Fibroblast of skin of right quadriceps (primary cell): ENCODE data around the gene PHC3.
"Not testable (repeated sequence)": the region's sequence is repeated elsewhere in the genome, so short reads cannot be mapped to it uniquely, and the experiment has no call there.

Source experiments
- DNase-seq: peaks from one replicate; pipeline ENCODE4 v3.0.0-alpha.2; 2013

The PHC3 gene, protein sequence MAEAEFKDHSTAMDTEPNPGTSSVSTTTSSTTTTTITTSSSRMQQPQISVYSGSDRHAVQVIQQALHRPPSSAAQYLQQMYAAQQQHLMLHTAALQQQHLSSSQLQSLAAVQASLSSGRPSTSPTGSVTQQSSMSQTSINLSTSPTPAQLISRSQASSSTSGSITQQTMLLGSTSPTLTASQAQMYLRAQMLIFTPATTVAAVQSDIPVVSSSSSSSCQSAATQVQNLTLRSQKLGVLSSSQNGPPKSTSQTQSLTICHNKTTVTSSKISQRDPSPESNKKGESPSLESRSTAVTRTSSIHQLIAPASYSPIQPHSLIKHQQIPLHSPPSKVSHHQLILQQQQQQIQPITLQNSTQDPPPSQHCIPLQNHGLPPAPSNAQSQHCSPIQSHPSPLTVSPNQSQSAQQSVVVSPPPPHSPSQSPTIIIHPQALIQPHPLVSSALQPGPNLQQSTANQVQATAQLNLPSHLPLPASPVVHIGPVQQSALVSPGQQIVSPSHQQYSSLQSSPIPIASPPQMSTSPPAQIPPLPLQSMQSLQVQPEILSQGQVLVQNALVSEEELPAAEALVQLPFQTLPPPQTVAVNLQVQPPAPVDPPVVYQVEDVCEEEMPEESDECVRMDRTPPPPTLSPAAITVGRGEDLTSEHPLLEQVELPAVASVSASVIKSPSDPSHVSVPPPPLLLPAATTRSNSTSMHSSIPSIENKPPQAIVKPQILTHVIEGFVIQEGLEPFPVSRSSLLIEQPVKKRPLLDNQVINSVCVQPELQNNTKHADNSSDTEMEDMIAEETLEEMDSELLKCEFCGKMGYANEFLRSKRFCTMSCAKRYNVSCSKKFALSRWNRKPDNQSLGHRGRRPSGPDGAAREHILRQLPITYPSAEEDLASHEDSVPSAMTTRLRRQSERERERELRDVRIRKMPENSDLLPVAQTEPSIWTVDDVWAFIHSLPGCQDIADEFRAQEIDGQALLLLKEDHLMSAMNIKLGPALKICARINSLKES

DNA sequence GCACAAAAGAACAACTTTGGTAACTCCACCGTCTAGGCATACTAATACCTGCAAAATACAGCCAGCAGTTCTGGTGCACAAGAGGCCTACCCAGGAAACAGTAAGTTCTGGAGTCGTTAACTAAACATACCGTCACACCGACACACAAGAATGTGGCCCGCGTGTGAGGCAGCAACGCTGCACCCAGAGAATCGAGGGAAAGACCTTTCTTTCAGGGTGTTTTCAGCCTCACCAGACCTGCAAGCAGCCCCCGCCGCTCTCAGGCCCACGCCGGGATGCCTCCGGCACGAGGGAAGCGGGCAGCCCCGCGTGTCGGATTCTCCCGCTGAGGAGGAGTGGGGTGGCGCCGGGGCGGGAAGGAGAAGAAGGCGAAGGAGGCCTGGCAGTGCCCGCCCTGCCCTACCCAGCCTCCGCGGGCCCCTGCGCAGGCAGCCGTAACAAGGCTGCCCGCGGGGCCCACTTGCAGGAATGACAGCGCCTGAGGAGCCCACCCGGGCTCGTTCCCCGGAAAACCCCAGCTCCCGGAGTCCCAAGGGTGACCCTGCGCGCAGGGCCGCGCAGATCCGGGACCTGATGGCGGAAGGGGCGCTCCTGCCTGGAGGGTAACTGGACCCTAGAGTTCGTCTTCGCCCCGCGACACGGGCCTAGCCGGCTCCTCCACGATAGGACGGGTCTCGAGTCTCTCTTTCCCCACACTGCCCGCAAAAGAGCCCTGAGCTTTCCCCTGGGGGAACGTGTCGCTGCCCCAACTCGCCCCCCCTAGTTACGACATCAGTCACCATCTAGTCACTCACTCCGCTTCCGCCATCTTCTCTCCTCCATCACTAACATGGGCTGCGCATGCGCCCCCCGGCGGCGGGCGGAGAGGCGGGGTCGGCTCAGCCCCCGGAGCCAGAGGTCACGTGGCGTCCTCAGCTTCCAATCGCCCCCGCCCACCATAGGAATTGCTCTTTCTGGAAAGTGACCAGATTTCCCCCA, at the start of gene PHC3:
TSS of gene PHC3 (minus strand) at position 826 of the 978 bp plus-strand sequence. CDS start at position 808, 18 bp downstream.
- DNase-seq, result peak; percentile 92

DNA sequence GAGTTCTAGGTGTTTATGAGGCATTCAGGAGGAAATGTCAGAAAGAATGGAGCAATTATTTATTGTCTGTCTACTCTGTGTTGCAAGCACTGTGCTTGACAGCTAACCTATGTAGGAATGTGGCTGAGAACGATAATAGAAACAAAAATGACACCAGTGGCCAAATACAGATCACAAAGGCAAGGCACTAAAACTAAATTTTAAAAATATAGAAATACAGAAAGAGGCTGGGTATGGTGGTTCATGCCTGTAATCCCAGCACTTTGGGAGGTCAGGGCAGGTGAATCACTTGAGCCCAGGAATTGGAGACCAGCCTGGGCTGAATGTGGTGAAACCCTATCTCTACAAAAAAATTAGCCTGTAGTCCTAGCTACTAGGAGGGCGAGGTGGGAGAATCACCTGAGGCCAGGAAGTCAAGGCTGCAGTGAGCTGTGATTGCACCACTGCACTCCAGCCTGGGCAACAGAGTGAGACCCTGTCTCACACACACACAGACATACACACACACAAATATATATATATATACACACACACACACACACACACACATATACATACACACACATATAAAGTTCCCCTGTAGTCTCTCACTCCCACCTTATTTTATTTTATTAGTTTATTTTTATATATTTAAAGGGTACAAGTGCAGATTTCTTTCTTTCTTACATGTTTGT, 46.7 kb upstream of the PHC3 start:
- DNase-seq, result peak; percentile 48

DNA sequence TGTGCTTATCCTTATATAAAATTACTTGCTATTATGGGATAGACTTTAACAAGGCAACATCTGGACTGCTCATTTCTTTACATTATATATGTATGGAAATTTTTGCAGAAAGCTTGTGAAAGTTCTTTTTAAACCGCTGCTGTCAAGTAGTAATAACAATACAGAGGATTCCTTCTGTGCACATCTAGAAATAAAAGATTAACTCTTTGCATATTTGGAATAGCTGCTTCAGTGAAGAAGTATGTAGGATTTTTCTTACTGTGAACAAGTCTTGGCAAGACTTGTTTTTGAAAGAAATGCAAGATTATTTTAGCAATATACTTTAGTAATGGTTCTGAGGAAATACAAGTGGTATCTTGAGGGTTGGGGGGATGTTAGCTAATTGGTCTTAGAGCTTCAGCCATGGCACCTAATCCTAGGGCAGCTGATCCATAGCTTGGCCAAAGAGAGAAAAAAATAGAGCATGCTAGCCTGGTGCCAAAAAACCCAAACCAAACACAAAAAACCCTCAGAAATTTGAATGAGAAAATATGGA, 45.0 kb upstream of the PHC3 start:
- peak; percentile 44 for DNase-seq

DNA sequence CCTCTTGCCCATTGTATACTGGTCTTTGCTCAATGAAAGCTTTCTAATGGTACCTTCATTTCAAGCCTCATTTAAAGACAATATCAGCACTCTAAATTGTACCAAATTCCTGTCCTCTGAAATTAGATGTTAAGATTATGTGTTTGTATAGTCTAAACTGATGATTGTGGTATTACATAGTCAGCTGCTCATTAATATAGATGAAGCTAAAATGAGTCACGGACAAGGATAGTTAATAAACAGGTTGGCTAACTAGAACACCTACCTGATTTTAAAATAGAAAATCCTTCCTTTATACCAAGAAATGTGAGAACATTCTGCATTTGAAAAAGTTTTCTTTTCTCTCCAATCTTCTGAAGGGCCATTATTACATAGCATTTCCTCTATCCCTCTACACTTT, 43.6 kb upstream of the PHC3 start:
- no peak for DNase-seq

DNA sequence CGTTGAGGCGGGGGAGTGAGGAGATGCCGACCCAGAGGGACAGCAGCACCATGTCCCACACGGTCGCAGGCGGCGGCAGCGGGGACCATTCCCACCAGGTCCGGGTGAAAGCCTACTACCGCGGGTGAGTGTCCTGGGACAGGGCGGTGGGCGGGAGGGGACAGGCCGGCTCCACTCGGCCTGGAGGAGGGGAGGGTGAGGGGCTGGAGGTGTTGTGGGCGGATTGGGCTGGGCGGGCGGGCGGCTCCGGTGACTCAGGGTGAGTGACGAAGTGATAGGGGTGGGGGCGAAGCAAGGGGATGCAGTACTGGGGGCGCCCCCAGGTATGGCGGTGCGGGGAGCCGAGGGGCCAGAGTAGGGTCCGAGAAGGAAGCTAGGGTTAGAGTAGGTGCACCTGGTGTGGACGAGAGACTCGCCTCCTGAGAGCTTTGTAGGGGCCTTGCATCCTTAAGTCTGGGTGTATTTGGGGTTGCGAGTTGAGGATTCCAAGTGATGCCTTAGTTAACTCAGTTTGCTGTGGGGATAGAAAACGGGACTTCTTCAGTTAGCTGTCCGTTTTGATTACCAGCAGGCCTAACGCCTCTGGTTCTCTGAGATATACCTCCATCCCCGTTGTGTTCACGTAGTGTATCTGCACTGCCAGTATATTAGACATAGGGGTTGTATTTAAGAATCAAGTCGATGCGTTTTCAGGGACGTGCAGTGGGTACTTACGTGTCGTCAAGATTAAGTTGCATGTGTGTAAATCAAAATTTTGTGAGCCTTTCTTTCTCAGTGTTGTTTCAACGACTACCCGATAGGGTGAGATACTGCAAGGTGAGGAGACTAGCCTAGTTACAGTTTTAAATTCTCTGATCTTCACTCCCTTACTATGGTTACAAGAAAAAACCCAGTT, 41.4 kb upstream of the PHC3 start:
- DNase-seq, result peak; percentile 27

DNA sequence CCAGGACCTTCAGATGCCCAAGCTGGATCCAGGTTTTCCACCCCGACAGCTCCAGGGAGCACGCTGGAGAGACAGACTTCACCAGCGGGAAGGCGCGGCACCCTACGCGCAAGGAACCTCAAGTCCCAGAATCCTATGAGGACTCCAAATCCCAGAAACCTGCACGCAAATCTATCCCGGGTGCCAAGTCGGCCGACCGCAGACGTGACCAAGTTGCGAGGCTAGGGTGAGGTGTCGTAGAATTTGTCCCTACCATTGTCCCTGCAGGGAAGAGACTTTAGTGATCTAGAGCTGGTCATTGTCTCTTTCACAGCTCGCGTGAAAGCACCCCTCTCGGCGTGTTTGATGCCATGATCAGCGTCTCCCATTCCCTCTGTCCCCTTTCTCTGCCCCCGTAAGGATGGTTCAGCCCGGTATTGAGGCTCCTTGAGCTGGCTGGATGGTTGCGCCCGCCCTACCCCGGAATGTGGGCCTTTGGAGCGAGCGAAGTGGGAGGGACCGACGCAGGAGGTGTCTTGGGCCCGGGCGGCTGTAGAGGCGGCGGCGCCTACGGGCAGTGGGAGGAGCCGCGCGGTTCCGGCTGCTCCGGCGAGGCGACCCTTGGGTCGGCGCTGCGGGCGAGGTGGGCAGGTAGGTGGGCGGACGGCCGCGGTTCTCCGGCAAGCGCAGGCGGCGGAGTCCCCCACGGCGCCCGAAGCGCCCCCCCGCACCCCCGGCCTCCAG, 40.6 kb upstream of the PHC3 start, which contains the start of gene PRKCI:
TSS of gene PRKCI (plus strand) at position 501 of the 723 bp plus-strand sequence. CDS start 246 bp downstream, outside the sequence.
- peak; percentile 98 for DNase-seq

DNA sequence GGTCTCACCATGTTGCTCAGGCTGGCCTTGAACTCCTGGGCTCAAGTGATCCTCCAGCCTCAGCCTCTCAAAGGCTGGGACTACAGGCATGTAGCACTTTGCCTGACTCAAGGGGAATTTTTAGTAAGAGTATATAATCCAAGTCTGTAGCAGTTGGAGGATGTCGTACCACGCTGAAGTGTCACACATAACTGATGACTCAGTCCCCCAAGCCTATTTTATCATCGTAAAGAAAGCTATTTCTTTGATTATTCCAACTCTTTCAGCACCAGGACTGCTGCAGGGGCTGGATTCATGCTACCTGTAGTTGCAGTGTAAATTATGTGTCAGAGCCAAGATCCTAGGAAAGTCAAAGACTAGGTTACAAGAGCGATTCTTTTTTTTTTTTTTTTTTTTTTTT, 39.3 kb upstream of the PHC3 start:
- peak; percentile 40 for DNase-seq

DNA sequence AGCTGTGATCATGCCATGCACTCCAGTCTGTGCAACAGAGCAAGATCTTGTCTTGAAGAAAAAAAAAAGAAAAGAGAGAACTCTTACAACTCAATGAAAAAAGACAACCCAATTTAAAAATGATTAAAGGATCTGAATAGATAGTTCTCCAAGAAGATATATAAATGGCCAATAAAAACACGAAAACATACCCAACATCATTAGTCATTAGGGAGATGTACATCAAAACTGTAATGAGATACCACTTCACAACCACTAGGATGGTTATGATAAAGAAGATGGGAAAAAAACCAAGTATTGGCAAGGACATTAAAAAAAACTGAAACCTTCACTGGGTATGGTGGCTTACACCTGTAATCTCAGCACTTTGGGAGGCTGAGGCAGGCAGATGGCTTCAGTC, 38.3 kb upstream of the PHC3 start:
- DNase-seq, result no peak

DNA sequence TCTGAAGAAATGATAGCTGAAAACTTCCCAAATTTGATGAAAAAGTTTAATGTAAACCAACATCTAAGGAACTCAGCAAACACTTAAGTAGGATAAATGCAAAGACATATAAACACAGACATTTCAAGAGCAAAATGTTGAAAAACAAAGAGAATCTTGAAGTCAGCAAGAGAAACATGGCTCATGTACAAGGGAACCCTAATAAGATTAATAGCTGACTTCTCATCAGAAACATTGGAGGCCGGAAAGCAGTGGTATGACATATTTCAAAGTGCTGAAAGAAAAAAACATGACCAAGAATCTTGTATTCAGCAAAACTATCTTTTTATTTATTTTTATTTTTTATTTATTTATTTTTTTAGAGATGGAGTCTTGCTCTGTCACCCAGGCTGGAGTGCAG, 30.1 kb upstream of the PHC3 start:
- DNase-seq, result no peak

DNA sequence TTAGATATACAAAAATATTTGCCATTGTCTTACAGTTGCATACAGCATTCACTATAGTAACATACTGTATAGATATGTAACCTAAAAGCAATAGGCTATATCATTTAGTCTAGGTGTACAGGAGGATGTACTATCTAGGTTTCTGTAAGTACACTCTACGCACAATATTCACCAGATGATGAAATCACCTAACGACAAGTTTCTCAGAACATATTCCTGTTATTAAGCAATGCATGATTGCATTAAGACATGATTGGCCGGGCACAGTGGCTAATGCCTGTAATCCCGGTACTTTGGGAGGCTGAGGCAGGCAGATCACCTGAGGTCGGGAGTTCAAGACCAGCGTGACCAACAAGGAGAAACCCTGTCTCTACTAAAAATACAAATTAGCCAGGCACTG, 26.2 kb upstream of the PHC3 start:
- DNase-seq, result no peak

DNA sequence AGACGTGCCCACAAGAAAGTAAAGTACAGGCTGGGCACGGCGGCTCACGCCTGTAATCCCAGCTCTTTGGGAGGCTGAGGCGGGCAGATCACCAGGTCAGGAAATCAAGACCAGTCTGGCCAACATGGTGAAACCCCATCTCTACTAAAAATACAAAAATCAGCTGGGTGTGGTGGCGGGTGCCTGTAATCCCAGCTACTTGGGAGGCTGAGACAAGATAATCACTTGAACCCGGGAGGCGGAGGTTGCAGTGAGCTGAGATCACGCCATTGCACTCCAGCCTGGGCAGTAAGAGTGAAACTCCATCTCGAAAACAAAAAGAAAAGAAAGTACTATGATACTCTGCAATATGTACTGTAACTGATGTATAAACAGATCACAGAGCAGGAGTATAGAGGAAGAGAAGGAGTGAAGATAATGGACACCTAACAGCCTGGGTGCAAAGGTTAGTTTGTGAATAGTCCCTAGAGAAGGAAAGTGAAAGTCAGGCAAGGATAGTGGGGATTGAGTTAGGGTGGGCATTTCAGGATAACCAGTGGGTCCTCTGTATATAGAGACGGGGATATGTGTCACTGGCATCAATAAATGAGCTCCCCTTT, 24.7 kb upstream of the PHC3 start:
- not testable (repeated sequence) for DNase-seq

DNA sequence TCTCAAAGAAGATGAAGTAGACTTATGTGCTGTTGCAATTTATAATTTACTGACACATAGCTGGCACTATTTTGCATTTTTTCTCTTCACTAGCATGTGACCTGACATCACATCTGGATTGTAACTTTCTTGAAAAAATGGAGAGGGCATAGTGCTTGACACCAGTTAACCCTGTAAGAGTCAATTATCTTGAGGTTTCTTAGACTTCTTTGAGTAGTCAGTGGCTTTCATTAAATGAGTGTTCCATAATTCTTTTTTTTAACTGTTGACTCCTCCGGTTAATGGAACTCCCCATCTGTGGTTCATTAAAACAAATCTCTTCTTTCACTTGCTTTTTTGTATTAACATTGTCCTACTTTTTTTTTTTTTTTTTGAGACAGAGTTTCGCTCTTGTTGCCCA, 23.8 kb upstream of the PHC3 start:
- peak; percentile 21 for DNase-seq

DNA sequence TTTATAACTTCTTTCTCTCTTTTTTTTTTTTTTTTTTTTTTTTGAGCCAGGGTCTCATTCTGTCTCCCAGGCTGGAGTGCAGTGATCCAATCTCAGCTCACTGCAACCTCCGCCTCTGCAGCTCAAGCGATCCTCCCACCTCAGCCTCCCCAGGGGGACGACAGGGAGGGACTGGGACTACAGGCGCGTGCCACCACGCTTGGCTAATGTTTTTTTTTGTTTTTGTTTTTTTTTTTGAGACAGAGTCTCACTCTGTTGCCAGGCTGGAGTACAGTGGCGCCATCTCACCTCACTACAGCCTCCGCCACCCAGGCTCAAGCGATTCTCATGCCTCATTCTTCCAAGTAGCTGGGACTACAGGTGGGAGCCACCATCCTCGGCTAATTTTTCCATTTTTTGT, 23.0 kb upstream of the PHC3 start:
- DNase-seq, result no peak

DNA sequence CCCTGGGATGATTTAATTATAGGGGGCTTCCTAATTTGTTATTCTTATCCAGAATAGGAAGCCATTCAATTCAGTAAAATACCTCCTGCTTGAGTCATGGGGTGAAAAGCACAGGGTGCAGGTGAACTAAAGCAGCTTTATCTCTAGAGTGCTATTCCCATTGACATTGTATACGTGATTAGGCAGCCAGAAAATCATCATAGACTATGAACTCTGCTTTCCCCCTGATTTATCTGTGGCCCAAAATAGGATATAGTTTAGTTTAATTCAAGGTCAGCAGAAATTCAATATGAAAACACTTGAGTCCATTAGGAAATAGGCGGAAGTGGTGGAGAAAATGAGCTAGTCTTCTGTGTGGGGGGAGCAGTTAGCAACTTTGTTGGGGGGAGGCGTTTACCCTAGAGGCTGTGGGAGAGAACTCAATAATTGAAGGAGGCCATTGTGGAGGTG, 22.5 kb upstream of the PHC3 start:
- DNase-seq, result no peak

DNA sequence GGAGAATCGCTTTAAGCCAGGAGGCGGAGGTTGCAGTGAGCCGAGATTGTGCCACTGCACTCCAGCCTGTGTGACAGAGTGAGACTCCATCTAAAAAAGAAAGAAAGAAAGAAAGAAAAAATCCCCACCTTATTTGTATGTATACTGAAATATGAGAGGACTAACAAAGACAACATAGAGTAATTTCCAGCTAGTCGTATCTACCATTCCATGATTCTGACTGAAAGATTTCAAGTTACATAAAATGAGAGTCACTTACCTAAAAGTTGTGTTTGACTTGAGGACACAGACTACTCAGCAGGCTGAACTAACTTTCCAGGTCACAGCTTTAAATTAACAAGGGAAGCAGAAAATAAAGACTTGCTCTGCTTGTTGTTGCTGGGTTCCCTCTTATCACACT, 21.9 kb upstream of the PHC3 start:
- no peak for DNase-seq

DNA sequence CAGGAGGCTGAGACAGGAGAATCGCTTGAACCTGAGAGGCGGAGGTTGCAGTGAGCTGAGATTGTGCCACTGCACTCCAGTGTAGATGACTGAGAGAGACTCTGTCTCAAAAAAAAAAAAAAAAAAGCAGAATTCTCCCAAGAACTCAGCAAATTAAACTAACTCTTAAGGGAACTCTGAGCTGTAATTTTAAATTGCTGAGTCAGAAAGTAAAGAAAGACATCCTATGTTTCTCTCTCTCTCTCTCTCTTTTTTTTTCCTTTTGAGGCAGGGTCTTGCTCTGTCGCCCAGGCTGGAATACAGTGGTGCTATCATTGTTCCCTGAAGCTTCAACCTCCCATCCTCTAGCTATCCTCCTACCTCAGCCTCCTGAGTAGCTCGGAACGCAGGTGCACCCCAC, 20.0 kb upstream of the PHC3 start:
- no peak for DNase-seq

DNA sequence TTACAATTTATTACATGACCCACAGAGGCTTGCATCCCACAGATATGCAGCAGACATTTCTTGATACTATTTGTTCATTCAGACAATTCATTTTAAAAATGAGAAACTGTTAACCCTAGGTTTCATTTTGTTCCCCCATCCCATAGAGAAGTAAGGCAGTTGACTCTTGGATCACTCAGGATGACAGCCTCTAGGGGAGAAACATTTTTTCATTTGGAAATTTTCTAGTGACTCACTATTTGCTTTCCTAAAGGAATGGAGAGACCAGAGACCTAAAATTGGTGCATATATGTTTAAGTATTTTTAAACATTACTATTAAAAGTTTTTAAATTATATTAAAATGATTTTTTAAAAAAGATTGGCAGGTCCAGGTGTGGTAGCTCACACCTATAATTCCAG, 19.5 kb upstream of the PHC3 start:
- DNase-seq, result no peak

DNA sequence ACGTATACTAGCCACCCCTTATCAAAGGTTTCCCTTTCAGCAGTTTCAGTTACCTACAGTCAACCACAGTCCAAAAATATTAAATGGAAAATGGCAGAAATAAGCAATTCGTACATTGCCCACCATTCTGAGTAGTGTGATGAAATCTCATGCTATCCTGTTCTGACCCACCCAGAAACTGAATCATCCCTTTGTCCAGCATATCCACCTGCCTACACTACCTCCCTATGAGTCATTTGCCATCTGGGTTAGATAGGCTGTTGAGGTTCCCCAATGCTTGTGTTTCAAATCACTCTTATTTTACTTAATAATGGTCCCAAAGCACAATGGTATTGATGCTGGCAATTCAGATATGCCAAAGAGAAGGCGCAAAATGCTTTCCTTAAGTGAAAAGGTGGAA, 15.3 kb upstream of the PHC3 start:
- DNase-seq, result no peak

DNA sequence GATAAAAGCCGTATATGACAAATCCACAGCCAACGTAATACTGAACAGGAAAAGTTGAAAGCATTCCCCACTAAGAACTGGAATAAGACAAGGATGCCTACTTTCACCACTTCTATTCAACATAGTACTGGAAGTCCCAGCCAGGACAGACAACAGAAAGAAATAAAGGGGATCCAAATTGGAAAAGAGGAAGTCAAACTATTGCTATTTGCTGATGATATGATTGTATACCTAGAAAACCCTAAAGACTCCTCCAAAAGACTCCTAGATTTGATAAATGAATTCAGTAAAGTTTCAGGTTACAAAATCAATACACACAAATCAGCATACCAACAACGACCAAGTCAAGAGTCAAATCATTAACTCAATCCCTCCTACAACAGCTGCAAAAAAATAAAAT, 14.2 kb upstream of the PHC3 start:
- not testable (repeated sequence) for DNase-seq
